ENCODE data around the gene FARSB.
A peak's percentile ranks its signal among the peaks of the same experiment; 100 is the strongest.

FARSB gene

DNA sequence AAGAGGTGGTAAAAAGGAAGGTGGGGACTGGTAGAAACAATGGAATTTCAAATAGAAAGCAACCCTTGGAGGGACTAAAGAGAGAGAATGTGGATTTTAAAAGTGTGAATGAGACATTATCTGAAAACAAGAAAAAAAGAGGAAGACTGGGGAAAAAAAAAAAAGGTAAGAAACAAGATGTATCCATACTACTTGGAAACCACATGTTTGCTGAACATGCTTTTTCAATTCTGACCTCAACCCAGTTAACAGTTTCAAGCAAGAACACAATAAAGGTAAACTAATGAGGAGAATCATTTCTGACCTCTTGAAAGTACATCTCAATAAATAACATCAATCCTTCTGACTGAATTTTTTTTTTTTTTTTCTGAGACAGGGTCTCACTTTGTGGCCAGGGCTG, 2.6 kb downstream of the FARSB start:
- no peak overlapping the region for H3K27ac ChIP-seq (ENCODE audit: low read depth, low read length)
- H3K4me3 ChIP-seq (ENCODE audit: low read length), result peak overlapping the region; percentile 98; the same call in 1 of the 2 replicates
- H4K20me1 ChIP-seq (ENCODE audit: control insufficient read depth, insufficient read depth, low read depth, low read length), result peaks cover 14% of the 10 kb centered on the region; the same call in 1 of the 2 replicates
- H3K9me3 ChIP-seq (ENCODE audit: control insufficient read depth, insufficient read depth, low read length), result no peaks in the 10 kb centered on the region
- peaks cover 40% of the 10 kb centered on the region for H3K4me1 ChIP-seq (ENCODE audit: control insufficient read depth, low read length)
- H3K79me2 ChIP-seq (ENCODE audit: control insufficient read depth, low read length), result peaks cover 86% of the 10 kb centered on the region
- TF ChIP-seq EZH2phosphoT487 (IDR thresholded peaks at IDR 0.05; ENCODE audit: borderline replicate concordance, low read length), result no peak
- TF ChIP-seq, protein P1, sequence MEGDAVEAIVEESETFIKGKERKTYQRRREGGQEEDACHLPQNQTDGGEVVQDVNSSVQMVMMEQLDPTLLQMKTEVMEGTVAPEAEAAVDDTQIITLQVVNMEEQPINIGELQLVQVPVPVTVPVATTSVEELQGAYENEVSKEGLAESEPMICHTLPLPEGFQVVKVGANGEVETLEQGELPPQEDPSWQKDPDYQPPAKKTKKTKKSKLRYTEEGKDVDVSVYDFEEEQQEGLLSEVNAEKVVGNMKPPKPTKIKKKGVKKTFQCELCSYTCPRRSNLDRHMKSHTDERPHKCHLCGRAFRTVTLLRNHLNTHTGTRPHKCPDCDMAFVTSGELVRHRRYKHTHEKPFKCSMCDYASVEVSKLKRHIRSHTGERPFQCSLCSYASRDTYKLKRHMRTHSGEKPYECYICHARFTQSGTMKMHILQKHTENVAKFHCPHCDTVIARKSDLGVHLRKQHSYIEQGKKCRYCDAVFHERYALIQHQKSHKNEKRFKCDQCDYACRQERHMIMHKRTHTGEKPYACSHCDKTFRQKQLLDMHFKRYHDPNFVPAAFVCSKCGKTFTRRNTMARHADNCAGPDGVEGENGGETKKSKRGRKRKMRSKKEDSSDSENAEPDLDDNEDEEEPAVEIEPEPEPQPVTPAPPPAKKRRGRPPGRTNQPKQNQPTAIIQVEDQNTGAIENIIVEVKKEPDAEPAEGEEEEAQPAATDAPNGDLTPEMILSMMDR (IDR thresholded peaks at IDR 0.05; ENCODE audit: low read depth, low read length, poor library complexity, severe bottlenecking), result no peak
- H3K36me3 ChIP-seq (ENCODE audit: control insufficient read depth, low read length), result peaks cover 62% of the 10 kb centered on the region
- H3K27me3 ChIP-seq (ENCODE audit: control insufficient read depth, low read length), result no peaks in the 10 kb centered on the region
- 0 out of 2 replicates have a peak, but pooled peaks cover 2% of the 10 kb centered on the region for H3F3A ChIP-seq (ENCODE audit: control insufficient read depth, insufficient read depth)
- no peaks in the 10 kb centered on the region for H3K9me2 ChIP-seq (replicated peaks; ENCODE audit: control insufficient read depth, low read length)
- peak overlapping the region; percentile 78 for H3K4me2 ChIP-seq (ENCODE audit: low read length)

GRCh38 chr2:222652491-222653255, 3.2 kb downstream of the FARSB start:
- peaks cover 90% of the 10 kb centered on the region for H3K79me2 ChIP-seq (ENCODE audit: control insufficient read depth, low read length)
- H3K27ac ChIP-seq (ENCODE audit: low read depth, low read length), result no peak overlapping the region
- peaks cover 40% of the 10 kb centered on the region for H3K4me1 ChIP-seq (ENCODE audit: control insufficient read depth, low read length)
- H3K9me2 ChIP-seq (replicated peaks; ENCODE audit: control insufficient read depth, low read length), result no peaks in the 10 kb centered on the region
- 0 out of 2 replicates have a peak, but pooled peaks cover 2% of the 10 kb centered on the region for H3F3A ChIP-seq (ENCODE audit: control insufficient read depth, insufficient read depth)
- H4K20me1 ChIP-seq (ENCODE audit: control insufficient read depth, insufficient read depth, low read depth, low read length), result peaks cover 14% of the 10 kb centered on the region; the same call in 1 of the 2 replicates
- H3K27me3 ChIP-seq (ENCODE audit: control insufficient read depth, low read length), result no peaks in the 10 kb centered on the region
- H3K4me3 ChIP-seq (ENCODE audit: low read length), result no peak overlapping the region
- H3K36me3 ChIP-seq (ENCODE audit: control insufficient read depth, low read length), result peaks cover 67% of the 10 kb centered on the region
- H3K9me3 ChIP-seq (ENCODE audit: control insufficient read depth, insufficient read depth, low read length), result no peaks in the 10 kb centered on the region
- TF ChIP-seq, protein P1 (IDR thresholded peaks at IDR 0.05; ENCODE audit: low read depth, low read length, poor library complexity, severe bottlenecking), result no peak
- no peak for TF ChIP-seq EZH2phosphoT487 (IDR thresholded peaks at IDR 0.05; ENCODE audit: borderline replicate concordance, low read length)
- H3K4me2 ChIP-seq (ENCODE audit: low read length), result peak overlapping the region; percentile 78

DNA sequence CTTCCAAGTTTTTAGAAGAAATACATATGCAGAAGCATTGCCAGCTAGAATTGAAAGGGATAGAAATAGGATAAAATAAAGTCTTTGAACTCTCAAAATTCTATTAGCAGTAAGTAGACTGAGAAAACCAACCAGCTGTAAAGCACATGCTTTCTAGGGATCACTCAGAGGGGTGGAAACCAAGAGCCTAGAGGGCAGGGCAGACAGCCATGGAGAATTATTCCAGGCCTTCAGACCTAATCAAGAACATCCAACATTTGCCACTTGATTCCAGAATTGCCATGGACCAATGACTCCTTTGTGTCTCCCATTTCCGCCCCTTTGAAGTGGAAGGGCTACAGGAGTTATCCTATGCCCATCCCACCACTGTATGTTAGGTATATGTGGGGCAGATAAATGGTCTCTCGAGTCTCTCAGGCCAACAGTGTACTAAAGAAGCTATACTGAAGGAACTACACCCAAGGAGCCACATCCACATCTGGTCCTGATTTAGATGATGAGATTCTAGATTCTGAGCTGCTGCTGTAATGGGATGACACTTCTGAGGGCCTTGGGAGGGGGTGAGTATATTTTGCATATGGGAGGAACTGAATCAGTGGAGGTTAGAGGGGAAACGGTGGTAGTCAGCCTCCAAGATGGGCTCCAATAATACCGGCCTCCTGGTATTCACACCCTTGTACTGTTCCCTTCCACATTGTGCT, 4.0 kb downstream of the FARSB start:
- no peaks in the 10 kb centered on the region for H3K9me2 ChIP-seq (replicated peaks; ENCODE audit: control insufficient read depth, low read length)
- H3K27me3 ChIP-seq (ENCODE audit: control insufficient read depth, low read length), result no peaks in the 10 kb centered on the region
- TF ChIP-seq, protein P1 (IDR thresholded peaks at IDR 0.05; ENCODE audit: low read depth, low read length, poor library complexity, severe bottlenecking), result no peak
- no peak for TF ChIP-seq EZH2phosphoT487 (IDR thresholded peaks at IDR 0.05; ENCODE audit: borderline replicate concordance, low read length)
- H4K20me1 ChIP-seq (ENCODE audit: control insufficient read depth, insufficient read depth, low read depth, low read length), result peaks cover 14% of the 10 kb centered on the region; the same call in 1 of the 2 replicates
- H3K4me2 ChIP-seq (ENCODE audit: low read length), result no peak overlapping the region
- no peaks in the 10 kb centered on the region for H3K9me3 ChIP-seq (ENCODE audit: control insufficient read depth, insufficient read depth, low read length)
- H3F3A ChIP-seq (ENCODE audit: control insufficient read depth, insufficient read depth), result 0 out of 2 replicates have a peak, but pooled peaks cover 2% of the 10 kb centered on the region
- peaks cover 34% of the 10 kb centered on the region for H3K4me1 ChIP-seq (ENCODE audit: control insufficient read depth, low read length)
- peaks cover 92% of the 10 kb centered on the region for H3K79me2 ChIP-seq (ENCODE audit: control insufficient read depth, low read length)
- H3K4me3 ChIP-seq (ENCODE audit: low read length), result no peak overlapping the region
- no peak overlapping the region for H3K27ac ChIP-seq (ENCODE audit: low read depth, low read length)
- H3K36me3 ChIP-seq (ENCODE audit: control insufficient read depth, low read length), result peaks cover 75% of the 10 kb centered on the region

Data from DOHH2 (cell line).